H4 (cell line): ENCODE measurements around the gene HMX1. TPM values are rescaled to one million over a fixed set of nuclear protein-coding genes. Genes with fewer than 3 reads are reported as not detected.

Experiments used
- DNase-seq: peaks from one replicate; pipeline ENCODE4 v3.0.0-alpha.2; 2015; ENCODE audit warnings: low spot score
- total RNA-seq: library from RNA; depleted of rRNA; stranded (reverse); fragments of >200 nt; shearing (Covaris generic); gene quantifications from 2 replicates; pipeline ENCODE4 v1.2.3, GENCODE V29; 2014

HMX1 gene
- total RNA-seq, 1 experiment from 2014 or later = 5.1 TPM

- DNase-seq = no peak
Observed at GRCh38 chr4:8857766-8858700, 13.6 kb downstream of the HMX1 start.

GRCh38 chr4:8856835-8857621 is 14.6 kb downstream of the HMX1 start:
- no peak for DNase-seq

GRCh38 chr4:8855818-8856245 is 15.8 kb downstream of the HMX1 start:
- no peak for DNase-seq

GRCh38 chr4:8854931-8855330 is 16.7 kb downstream of the HMX1 start:
- DNase-seq = peak; percentile 56

- DNase-seq = no peak
Observed at GRCh38 chr4:8854016-8854415, 17.6 kb downstream of the HMX1 start.

GRCh38 chr4:8853249-8853648 is 18.4 kb downstream of the HMX1 start:
- no peak for DNase-seq

GRCh38 chr4:8852118-8852704 is 19.4 kb downstream of the HMX1 start:
- no peak for DNase-seq

GRCh38 chr4:8851321-8852117 is 20.1 kb downstream of the HMX1 start:
- no peak for DNase-seq

GRCh38 chr4:8850830-8851188 is 20.8 kb downstream of the HMX1 start:
- DNase-seq = no peak

GRCh38 chr4:8850074-8850829 is 21.4 kb downstream of the HMX1 start:
- DNase-seq = no peak

- DNase-seq = no peak
Observed at GRCh38 chr4:8849266-8850073, 22.2 kb downstream of the HMX1 start.

- DNase-seq = no peak
Observed at GRCh38 chr4:8848507-8849265, 23.0 kb downstream of the HMX1 start.

- peak; percentile 45 for DNase-seq
Observed at GRCh38 chr4:8847764-8848163, 23.9 kb downstream of the HMX1 start.

- no peak for DNase-seq
Observed at GRCh38 chr4:8847331-8847730, 24.3 kb downstream of the HMX1 start.

- peak; percentile 49 for DNase-seq
Observed at GRCh38 chr4:8846826-8847225, 24.8 kb downstream of the HMX1 start.

- DNase-seq = no peak
Observed at GRCh38 chr4:8846046-8846720, 25.5 kb downstream of the HMX1 start.

- no peak for DNase-seq
Observed at GRCh38 chr4:8844976-8845690, 26.5 kb downstream of the HMX1 start.

GRCh38 chr4:8843597-8843996 is 28.0 kb downstream of the HMX1 start:
- DNase-seq = no peak
